Lower leg skin (tissue), 3 donors: ENCODE results near the gene PTPRN2.
"Not testable (repeated sequence)": the region's sequence is repeated elsewhere in the genome, so short reads cannot be mapped to it uniquely, and the experiment has no call there.

Experiments used
- POLR2A ChIP-seq, 2 donors: fragments of 450-650 bp; IDR thresholded peaks; one replicate each; pipeline ENCODE4 v1.6.1; 2016 to 2017; ENCODE audit warnings: antibody characterized with exemption in 2 of 2, mild to moderate bottlenecking in 1 of 2, moderate library complexity in 1 of 2
- TF ChIP-seq, protein P1 (sequence below), 3 donors: fragments of 450-650 bp; IDR thresholded peaks; one replicate each; pipeline ENCODE4 v1.5.1; 2016; ENCODE audit warnings: antibody characterized with exemption in 3 of 3, mild to moderate bottlenecking in 3 of 3, moderate library complexity in 2 of 3

GRCh38 chr7:158385496-158386354 is 201.9 kb downstream of the PTPRN2 start:
- not testable (repeated sequence) for TF ChIP-seq POLR2A (IDR thresholded peaks at IDR 0.05)
- TF ChIP-seq, protein P1, sequence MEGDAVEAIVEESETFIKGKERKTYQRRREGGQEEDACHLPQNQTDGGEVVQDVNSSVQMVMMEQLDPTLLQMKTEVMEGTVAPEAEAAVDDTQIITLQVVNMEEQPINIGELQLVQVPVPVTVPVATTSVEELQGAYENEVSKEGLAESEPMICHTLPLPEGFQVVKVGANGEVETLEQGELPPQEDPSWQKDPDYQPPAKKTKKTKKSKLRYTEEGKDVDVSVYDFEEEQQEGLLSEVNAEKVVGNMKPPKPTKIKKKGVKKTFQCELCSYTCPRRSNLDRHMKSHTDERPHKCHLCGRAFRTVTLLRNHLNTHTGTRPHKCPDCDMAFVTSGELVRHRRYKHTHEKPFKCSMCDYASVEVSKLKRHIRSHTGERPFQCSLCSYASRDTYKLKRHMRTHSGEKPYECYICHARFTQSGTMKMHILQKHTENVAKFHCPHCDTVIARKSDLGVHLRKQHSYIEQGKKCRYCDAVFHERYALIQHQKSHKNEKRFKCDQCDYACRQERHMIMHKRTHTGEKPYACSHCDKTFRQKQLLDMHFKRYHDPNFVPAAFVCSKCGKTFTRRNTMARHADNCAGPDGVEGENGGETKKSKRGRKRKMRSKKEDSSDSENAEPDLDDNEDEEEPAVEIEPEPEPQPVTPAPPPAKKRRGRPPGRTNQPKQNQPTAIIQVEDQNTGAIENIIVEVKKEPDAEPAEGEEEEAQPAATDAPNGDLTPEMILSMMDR (IDR thresholded peaks at IDR 0.05) = not testable (repeated sequence)
